ENCODE measurements around the gene TSHZ2.

The TSHZ2 gene

GRCh38 chr20:53195876-53196610, 223.9 kb downstream of the TSHZ2 start:
- no peak overlapping the region for H3K4me3 ChIP-seq (ENCODE audit: insufficient read depth in 1 of 2, low read depth in 1 of 2, low read length in 2 of 2)
- H3K36me3 ChIP-seq (ENCODE audit: control insufficient read depth in 1 of 2, insufficient read depth in 2 of 2, low read depth in 1 of 2, low read length in 2 of 2) = no peaks in the 10 kb centered on the region
- H3K23ac ChIP-seq (ENCODE audit: low read length in 2 of 2) = no peak overlapping the region
- no peaks in the 10 kb centered on the region for H3K27me3 ChIP-seq (ENCODE audit: control insufficient read depth in 1 of 2, insufficient read depth in 1 of 2, low read length in 2 of 2)
- no peak overlapping the region for H2BK15ac ChIP-seq (ENCODE audit: low read depth, poor library complexity, severe bottlenecking)
- no peaks in the 10 kb centered on the region for H3K4me1 ChIP-seq (ENCODE audit: control insufficient read depth, insufficient read depth, low read depth, low read length)
- no peak overlapping the region for H3K27ac ChIP-seq (ENCODE audit: low read length, poor library complexity, severe bottlenecking)
- 88% methylated on average over 14 of the region's 16 CpGs for WGBS
- no peak overlapping the region for H2BK12ac ChIP-seq (ENCODE audit: low read length in 2 of 2)
- no peak overlapping the region for H3K18ac ChIP-seq (ENCODE audit: low read depth in 1 of 2, low read length in 2 of 2)
- no peak overlapping the region for H2BK5ac ChIP-seq (ENCODE audit: low read depth, low read length, poor library complexity, severe bottlenecking)
- H3K9me3 ChIP-seq (ENCODE audit: control insufficient read depth, low read length) = no peaks in the 10 kb centered on the region
- H2BK120ac ChIP-seq (ENCODE audit: low read depth, low read length) = no peak overlapping the region
- no peak overlapping the region for H3K4me2 ChIP-seq (ENCODE audit: low read length, poor library complexity, severe bottlenecking)
- no peak overlapping the region for H2AFZ ChIP-seq (ENCODE audit: low read depth, low read length)
- H2AK5ac ChIP-seq (ENCODE audit: low read length, severe bottlenecking) = no peak overlapping the region
- H4K8ac ChIP-seq (ENCODE audit: low read length) = no peak overlapping the region
- no peak for DNase-seq
- H3K9ac ChIP-seq (ENCODE audit: low read length) = peak overlapping the region; percentile 0
- no peak overlapping the region for H3K14ac ChIP-seq (ENCODE audit: low read length in 2 of 2)
- no peaks in the 10 kb centered on the region for H3K79me1 ChIP-seq (replicated peaks; ENCODE audit: low read length, poor library complexity, severe bottlenecking)
- H4K91ac ChIP-seq (ENCODE audit: low read length) = no peak overlapping the region
- no peak overlapping the region for H3K4ac ChIP-seq (ENCODE audit: low read depth in 1 of 2, low read length in 2 of 2)

DNA sequence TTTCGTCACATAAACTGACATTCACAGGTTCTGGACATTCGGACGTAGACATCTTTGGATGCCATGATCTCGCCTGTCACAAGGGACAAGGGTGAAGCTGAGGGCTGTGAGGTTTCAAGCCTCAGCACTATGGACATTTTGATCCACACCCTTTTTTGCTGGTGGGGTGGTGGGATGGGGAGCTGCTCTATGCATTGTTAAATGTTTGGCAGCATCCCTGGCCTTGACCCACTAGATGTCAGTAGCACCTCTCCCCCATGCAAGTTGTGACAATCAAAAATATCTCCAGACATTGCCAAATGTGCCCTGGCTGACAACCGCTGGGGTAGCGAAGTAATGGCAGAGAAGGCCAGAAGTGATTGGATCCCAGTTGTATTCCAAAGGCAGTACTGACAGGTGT, 229.4 kb downstream of the TSHZ2 start:
- Histone ChIP-seq H3K23ac (ENCODE audit: low read length in 2 of 2) (no peak overlapping the region), H2AFZ (ENCODE audit: low read depth, low read length) (no peak overlapping the region), H3K4me1 (ENCODE audit: control insufficient read depth, insufficient read depth, low read depth, low read length) (no peaks in the 10 kb centered on the region), H3K36me3 (ENCODE audit: control insufficient read depth in 1 of 2, insufficient read depth in 2 of 2, low read depth in 1 of 2, low read length in 2 of 2) (no peaks in the 10 kb centered on the region), H2BK12ac (ENCODE audit: low read length in 2 of 2) (no peak overlapping the region), H2AK5ac (ENCODE audit: low read length, severe bottlenecking) (no peak overlapping the region), H2BK5ac (ENCODE audit: low read depth, low read length, poor library complexity, severe bottlenecking) (no peak overlapping the region), H3K9me3 (ENCODE audit: control insufficient read depth, low read length) (no peaks in the 10 kb centered on the region), H3K18ac (ENCODE audit: low read depth in 1 of 2, low read length in 2 of 2) (no peak overlapping the region), H3K9ac (ENCODE audit: low read length) (no peak overlapping the region), H2BK15ac (ENCODE audit: low read depth, poor library complexity, severe bottlenecking) (no peak overlapping the region), H3K79me1 (replicated peaks; ENCODE audit: low read length, poor library complexity, severe bottlenecking) (no peaks in the 10 kb centered on the region), H4K8ac (ENCODE audit: low read length) (no peak overlapping the region), H3K4me3 (ENCODE audit: insufficient read depth in 1 of 2, low read depth in 1 of 2, low read length in 2 of 2) (no peak overlapping the region), H3K4me2 (ENCODE audit: low read length, poor library complexity, severe bottlenecking) (no peak overlapping the region), H3K14ac (ENCODE audit: low read length in 2 of 2) (no peak overlapping the region), H3K27me3 (ENCODE audit: control insufficient read depth in 1 of 2, insufficient read depth in 1 of 2, low read length in 2 of 2) (no peaks in the 10 kb centered on the region), H3K4ac (ENCODE audit: low read depth in 1 of 2, low read length in 2 of 2) (no peak overlapping the region), H3K27ac (ENCODE audit: low read length, poor library complexity, severe bottlenecking) (no peak overlapping the region), H2BK120ac (ENCODE audit: low read depth, low read length) (no peak overlapping the region), H4K91ac (ENCODE audit: low read length) (no peak overlapping the region)
- no peak for DNase-seq
- 95% methylated on average over 6 of the region's 6 CpGs for WGBS

- Histone ChIP-seq H3K9ac (ENCODE audit: low read length) (no peak overlapping the region), H3K36me3 (ENCODE audit: control insufficient read depth in 1 of 2, insufficient read depth in 2 of 2, low read depth in 1 of 2, low read length in 2 of 2) (no peaks in the 10 kb centered on the region), H3K4me1 (ENCODE audit: control insufficient read depth, insufficient read depth, low read depth, low read length) (no peaks in the 10 kb centered on the region), H3K4me3 (ENCODE audit: insufficient read depth in 1 of 2, low read depth in 1 of 2, low read length in 2 of 2) (no peak overlapping the region), H3K79me1 (replicated peaks; ENCODE audit: low read length, poor library complexity, severe bottlenecking) (no peaks in the 10 kb centered on the region), H2BK120ac (ENCODE audit: low read depth, low read length) (no peak overlapping the region), H2AK5ac (ENCODE audit: low read length, severe bottlenecking) (no peak overlapping the region), H3K4ac (ENCODE audit: low read depth in 1 of 2, low read length in 2 of 2) (no peak overlapping the region), H2AFZ (ENCODE audit: low read depth, low read length) (no peak overlapping the region), H3K27ac (ENCODE audit: low read length, poor library complexity, severe bottlenecking) (no peak overlapping the region), H2BK5ac (ENCODE audit: low read depth, low read length, poor library complexity, severe bottlenecking) (no peak overlapping the region), H3K23ac (ENCODE audit: low read length in 2 of 2) (no peak overlapping the region), H3K27me3 (ENCODE audit: control insufficient read depth in 1 of 2, insufficient read depth in 1 of 2, low read length in 2 of 2) (no peaks in the 10 kb centered on the region), H2BK12ac (ENCODE audit: low read length in 2 of 2) (no peak overlapping the region), H3K14ac (ENCODE audit: low read length in 2 of 2) (no peak overlapping the region), H3K4me2 (ENCODE audit: low read length, poor library complexity, severe bottlenecking) (no peak overlapping the region), H3K9me3 (ENCODE audit: control insufficient read depth, low read length) (no peaks in the 10 kb centered on the region), H4K8ac (ENCODE audit: low read length) (no peak overlapping the region), H2BK15ac (ENCODE audit: low read depth, poor library complexity, severe bottlenecking) (no peak overlapping the region), H3K18ac (ENCODE audit: low read depth in 1 of 2, low read length in 2 of 2) (no peak overlapping the region), H4K91ac (ENCODE audit: low read length) (no peak overlapping the region)
- WGBS = 95% methylated on average over 3 of the region's 3 CpGs
- DNase-seq = no peak
These were observed 230.6 kb downstream of the TSHZ2 start for GRCh38 chr20:53202777-53203176.

- no peaks in the 10 kb centered on the region for H3K27me3 ChIP-seq (ENCODE audit: control insufficient read depth in 1 of 2, insufficient read depth in 1 of 2, low read length in 2 of 2)
- H4K8ac ChIP-seq (ENCODE audit: low read length) = no peak overlapping the region
- H3K9ac ChIP-seq (ENCODE audit: low read length) = no peak overlapping the region
- DNase-seq = no peak
- 92% methylated on average over 5 of the region's 5 CpGs for WGBS
- no peak overlapping the region for H2BK120ac ChIP-seq (ENCODE audit: low read depth, low read length)
- no peak overlapping the region for H2BK12ac ChIP-seq (ENCODE audit: low read length in 2 of 2)
- no peak overlapping the region for H3K23ac ChIP-seq (ENCODE audit: low read length in 2 of 2)
- H3K4ac ChIP-seq (ENCODE audit: low read depth in 1 of 2, low read length in 2 of 2) = no peak overlapping the region
- H2AFZ ChIP-seq (ENCODE audit: low read depth, low read length) = no peak overlapping the region
- no peak overlapping the region for H4K91ac ChIP-seq (ENCODE audit: low read length)
- H2BK15ac ChIP-seq (ENCODE audit: low read depth, poor library complexity, severe bottlenecking) = no peak overlapping the region
- H2BK5ac ChIP-seq (ENCODE audit: low read depth, low read length, poor library complexity, severe bottlenecking) = no peak overlapping the region
- H3K36me3 ChIP-seq (ENCODE audit: control insufficient read depth in 1 of 2, insufficient read depth in 2 of 2, low read depth in 1 of 2, low read length in 2 of 2) = no peaks in the 10 kb centered on the region
- no peak overlapping the region for H3K4me2 ChIP-seq (ENCODE audit: low read length, poor library complexity, severe bottlenecking)
- H3K18ac ChIP-seq (ENCODE audit: low read depth in 1 of 2, low read length in 2 of 2) = no peak overlapping the region
- no peak overlapping the region for H3K4me3 ChIP-seq (ENCODE audit: insufficient read depth in 1 of 2, low read depth in 1 of 2, low read length in 2 of 2)
- no peak overlapping the region for H2AK5ac ChIP-seq (ENCODE audit: low read length, severe bottlenecking)
- no peaks in the 10 kb centered on the region for H3K79me1 ChIP-seq (replicated peaks; ENCODE audit: low read length, poor library complexity, severe bottlenecking)
- H3K27ac ChIP-seq (ENCODE audit: low read length, poor library complexity, severe bottlenecking) = no peak overlapping the region
- no peaks in the 10 kb centered on the region for H3K4me1 ChIP-seq (ENCODE audit: control insufficient read depth, insufficient read depth, low read depth, low read length)
- no peaks in the 10 kb centered on the region for H3K9me3 ChIP-seq (ENCODE audit: control insufficient read depth, low read length)
- H3K14ac ChIP-seq (ENCODE audit: low read length in 2 of 2) = no peak overlapping the region
These were observed 232.9 kb downstream of the TSHZ2 start for GRCh38 chr20:53205046-53205445.

All from mesenchymal stem cell (in vitro differentiated cells and primary cell).